Inflammatory macrophage treated with lipopolysaccharide for 1 hour (primary cell): ENCODE results near the gene UPP2.

Source experiments
- DNase-seq, 2 donors: peaks; one replicate each; pipeline ENCODE4 v3.0.0-alpha.2; 2020 to 2022

The UPP2 gene

DNA sequence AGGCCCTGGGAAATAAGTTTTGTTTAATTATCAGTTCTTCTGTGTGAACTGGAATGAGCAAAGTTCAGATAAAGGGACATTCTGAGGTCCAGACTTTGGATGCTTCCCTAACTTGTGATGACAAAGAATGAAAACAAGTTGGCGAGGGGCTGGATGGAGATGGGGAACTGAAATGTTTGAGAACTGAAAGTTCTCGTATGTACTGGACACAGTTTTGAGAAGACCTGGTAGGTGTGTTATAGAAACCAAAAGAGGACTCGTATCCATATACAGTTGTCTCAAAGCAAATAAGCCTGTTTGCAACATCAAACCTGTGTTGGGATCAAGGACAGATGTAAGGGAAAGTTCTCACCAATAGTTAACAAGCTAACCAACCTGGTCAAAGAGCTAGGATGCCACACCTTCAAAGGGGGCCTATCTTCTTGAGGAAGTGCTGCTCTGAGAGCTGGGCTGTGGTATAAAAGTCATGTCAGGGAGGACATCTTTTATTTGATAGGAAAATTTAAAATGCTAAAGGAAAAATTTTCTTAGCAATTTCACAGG, at the start of gene UPP2:
Gene UPP2, plus strand, starts transcription at position 493 of the 543 bp plus-strand sequence. CDS start 188 bp downstream, outside the sequence.
- DNase-seq = no peak

DNA sequence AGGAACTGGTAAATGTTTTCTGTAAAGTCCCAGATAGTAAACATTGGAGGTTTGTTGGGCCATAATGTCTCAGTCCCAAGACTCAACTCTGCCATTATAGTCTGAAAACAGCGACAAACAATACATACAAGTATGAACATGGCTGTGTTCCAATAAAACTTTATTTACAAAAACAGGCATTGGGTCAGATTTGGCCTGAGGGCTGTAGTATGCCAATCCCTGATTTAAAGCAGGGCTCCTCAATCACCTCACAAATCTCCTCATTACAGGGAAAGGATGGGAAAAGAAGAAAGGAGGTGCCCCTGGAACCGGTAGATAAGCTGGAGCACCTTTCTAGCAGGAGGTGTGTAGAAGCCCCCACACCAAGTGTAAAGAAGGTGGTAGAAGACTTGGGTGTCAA, 48.9 kb upstream of the UPP2 start:
- DNase-seq = no peak

GRCh38 chr2:158056875-158057274, 44.8 kb upstream of the UPP2 start:
- DNase-seq = no peak

DNA sequence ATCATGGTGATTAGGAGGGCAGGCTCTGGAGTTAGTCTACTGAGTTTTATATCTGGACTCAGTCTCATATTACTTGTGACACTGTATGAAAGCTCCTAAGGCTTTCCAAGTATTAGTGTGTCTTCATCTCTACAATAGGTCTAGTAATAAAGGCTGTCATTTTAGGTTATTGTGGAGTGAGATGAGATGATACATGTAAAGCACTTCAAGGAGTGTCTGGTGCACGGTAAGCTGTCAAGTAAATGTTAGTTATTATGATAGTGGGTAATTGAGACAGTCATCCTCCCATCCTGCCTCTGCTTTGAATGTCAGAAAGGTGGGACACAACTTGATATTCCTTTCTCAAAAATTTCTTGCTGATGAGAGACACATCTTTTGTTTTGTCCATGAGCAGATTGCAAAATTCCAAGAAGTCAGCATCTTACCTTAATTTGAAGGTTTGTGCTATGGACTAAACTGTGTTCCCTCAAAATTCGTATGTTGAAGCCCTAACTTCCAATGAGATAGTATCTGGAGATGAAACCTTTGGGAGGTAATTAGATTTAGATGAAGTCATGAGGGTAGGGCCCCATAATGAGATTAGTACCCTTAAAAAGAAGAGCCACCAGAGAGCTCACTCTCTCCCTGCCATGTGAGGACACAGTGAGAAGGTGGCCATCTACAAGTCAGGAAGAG, 41.4 kb upstream of the UPP2 start:
- no peak for DNase-seq

DNA sequence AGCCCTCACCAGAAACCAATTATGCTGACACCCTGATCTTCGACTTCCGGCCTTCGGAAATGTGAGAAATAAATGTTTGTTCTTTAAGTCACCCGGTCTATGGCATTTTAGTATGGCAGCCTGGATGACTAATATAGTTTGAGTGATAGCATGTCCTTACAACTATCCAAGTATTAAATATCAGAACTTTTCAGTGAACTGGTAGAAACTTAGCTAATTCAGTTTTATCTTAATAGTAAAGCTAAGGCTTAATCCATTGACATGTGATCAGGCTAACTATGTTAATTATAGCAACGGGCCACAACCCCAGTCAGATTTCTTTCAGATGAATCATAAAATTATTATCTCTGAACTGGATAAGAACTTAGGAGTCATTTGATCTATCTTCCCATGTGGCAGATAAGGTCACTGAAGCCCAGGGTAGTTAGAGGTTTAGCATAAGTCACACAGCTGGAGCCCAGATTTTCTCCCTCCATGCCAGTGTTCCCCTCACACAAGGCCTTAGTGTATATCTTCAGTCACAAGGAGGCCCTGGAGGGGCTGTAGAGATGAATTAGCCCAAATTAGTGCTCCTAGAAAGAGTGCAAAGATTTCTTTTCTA, 40.7 kb upstream of the UPP2 start:
- no peak for DNase-seq

- no peak for DNase-seq
Observed at GRCh38 chr2:158061763-158062162, 39.9 kb upstream of the UPP2 start.

DNA sequence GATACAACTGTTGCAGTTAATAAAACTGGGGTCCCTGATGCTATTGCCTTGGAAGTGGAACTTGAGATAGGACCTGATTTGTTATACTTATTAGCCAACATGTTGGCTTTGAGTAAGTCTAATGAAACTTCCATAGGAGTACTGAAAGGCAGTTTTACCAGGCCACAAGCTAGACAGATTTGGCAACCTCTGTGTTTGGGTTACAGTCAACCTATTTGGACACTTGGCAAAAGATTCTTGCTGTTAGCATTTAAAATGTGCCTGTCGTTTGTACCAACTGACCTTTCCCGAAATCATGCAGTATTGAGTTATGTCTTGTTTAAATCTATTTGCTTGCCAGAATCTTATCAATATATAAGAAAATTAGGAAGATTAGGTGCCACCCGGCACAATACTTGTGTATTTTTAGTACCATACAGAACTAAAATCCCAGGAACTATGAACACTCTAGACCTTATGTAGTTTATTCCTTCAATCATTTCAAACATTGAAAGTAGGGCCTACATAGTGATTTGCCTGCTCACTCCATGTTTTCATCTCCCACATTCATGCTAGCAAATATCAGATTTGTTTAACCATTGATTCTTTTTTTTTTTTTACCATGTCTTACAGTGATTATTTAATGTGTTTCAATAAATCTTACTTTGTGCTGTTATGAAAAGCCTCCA, 35.5 kb upstream of the UPP2 start:
- DNase-seq = no peak

GRCh38 chr2:158071018-158071417, 30.7 kb upstream of the UPP2 start:
- no peak for DNase-seq

DNA sequence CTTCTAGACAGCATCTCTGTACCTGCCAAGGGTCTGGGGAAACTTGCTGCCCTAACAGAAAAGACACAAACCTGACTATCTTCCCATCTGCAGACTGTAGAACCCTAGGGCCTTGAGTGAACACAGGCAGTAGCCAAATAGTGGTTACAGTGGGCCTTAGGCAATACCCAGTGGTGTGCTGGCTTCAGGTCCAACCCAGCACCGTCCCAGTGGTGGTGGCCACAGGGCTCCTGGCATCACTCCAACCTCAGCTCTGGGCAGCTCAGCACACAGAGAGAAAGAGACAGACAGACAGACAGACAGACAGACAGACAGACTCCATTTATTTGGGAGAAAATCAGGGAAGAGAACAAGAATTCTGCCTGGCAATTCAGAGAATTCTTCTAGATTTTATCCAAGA, 29.3 kb upstream of the UPP2 start:
- DNase-seq = no peak

DNA sequence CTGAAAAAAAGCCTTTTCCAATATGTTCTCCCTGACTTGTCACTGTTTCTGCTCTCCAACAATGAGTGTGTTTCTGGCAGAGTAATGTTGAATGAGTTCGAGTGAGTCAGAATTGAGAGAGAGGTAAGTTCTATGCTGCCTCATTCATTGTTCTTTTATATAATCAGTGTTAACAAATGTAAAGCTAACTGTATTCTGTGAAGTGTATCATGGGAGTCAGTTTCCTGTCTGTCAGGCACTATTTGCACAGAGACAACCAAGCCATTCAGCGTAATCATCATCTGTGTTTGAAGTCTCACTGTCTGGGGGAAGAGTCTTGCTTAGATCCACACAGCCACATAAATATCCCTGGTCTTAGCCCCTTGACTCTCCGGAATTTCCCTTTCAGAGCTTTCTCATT, 22.0 kb upstream of the UPP2 start:
- DNase-seq = no peak

DNA sequence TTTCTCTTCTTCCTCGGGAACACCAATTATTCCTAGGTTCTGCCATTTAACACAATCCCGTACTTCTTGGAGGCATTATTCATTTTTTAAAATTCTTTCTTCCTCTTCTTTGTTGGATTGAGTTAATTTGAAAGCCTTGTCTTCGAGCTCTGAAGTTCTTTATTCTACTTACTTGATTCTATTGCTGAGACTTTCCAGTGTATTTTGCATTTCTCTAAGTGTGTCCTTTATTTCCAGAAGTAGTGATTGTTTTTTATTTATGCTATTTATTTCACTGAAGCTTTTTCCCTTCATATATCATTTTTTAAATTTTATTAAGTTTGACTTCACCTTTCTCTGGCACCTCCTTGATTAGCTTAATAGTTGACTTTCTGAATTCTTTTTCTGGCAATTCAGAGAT, 13.6 kb upstream of the UPP2 start:
- no peak for DNase-seq

DNA sequence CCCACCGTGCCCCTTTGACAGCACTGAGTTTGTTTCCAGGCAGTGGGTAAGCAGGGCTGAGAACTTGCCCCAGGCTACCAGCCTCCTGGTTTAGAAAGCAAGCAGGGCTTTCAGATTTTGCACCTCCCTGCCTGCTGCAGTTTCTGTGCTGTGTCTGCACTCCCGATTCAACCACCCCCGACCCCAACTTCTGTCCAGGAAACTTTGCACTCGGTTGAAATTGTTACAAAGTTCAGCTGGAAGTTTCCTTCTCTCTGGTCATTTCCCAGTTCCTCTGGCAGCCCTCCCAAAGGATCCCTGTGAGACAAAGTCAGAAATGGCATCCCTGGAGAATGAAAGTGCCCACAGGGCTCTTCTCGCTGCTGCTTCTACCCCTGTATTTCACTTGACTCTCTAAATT, 12.4 kb upstream of the UPP2 start:
- no peak for DNase-seq

DNA sequence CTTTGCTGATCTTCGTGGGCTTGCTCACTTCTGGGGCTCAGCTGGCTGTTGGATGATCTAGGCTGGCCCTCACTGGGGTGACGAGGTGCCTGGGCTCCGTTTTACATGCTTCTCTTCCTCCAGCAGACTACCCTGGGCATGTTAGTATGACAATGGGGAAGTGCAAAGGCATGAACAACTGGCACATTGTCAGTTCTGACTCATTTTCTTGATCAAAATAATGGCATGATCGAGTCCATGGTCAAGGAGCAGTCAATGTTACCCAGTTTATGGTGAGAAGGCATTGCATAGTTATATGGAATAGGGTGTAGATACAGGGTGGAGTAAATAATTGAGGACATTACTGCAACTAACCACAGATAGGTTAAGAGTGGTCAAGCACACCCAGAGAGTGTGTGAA, 10.0 kb upstream of the UPP2 start:
- DNase-seq = no peak

DNA sequence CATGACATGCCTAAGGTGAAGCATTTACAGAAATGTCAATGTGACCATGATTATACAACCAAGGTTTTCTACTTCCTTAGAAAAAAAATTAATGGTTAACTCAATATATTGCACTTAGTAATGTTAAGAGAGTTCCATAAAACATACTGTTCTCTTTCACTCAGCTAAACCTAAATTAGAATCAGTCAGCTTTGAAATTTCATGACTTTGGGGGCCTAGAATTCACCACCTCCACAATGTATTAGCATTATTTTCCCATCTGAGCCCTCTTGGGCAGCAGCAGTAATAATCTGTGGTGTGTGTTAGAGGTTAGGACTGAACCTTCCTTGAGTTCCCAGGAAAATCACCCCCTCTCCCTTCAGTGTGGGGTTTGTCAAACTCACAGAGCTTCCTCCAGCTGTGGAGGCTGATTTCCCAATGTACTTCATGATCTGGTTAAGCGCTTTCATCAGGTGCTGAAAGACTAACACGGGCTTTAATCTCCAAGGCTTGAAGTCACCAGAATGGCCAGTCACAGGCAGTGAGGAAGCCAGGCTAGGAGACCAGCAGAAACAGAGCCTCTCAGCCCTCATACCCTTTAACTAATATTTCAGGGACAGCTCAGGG, 7.1 kb upstream of the UPP2 start:
- no peak for DNase-seq

- no peak for DNase-seq
Observed at GRCh38 chr2:158095269-158095668, 6.4 kb upstream of the UPP2 start.

DNA sequence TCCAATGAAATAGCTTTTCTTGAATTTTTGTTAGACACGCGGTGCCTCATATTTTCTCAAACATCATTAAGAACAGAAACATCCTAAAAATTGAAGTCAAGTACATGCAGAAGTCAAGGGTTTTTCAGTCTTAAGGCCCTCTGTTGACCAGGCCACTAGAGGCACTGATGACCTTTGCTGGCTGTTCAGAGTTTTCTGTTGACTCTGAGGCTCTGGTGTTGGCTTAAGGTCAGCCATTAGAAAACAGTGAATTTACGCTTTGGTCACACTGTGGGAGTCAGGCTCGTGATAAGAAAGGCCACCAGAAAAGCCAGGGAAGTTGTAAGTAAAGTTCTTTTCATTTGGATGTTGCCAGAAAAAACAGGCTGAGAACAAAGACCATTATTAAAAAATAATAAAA, 5.8 kb upstream of the UPP2 start:
- DNase-seq = no peak

- DNase-seq = no peak
Observed at GRCh38 chr2:158097481-158097880, 4.2 kb upstream of the UPP2 start.

- DNase-seq = no peak
Observed at GRCh38 chr2:158098178-158098577, 3.5 kb upstream of the UPP2 start.

DNA sequence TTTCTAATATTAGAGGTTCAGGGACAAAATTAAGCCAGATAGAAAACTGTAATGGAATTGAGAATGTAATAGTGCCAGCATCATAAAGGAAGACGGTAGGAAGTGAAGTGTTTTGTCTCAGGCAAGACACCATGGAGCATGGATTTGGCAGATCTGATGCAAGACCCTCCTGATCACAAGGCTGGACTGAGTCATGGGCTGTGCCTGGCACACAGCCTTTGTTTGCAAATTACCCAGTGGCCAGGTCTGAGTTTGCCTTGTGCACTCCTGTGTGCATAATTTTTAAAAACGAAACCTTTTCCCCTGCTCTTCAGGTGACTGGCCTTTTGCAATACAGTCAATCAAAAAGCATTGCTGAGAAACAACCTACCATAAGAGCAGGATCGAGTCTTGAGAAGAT, 2.0 kb upstream of the UPP2 start:
- DNase-seq = peak in 1 of 2 donors; percentile 4

DNA sequence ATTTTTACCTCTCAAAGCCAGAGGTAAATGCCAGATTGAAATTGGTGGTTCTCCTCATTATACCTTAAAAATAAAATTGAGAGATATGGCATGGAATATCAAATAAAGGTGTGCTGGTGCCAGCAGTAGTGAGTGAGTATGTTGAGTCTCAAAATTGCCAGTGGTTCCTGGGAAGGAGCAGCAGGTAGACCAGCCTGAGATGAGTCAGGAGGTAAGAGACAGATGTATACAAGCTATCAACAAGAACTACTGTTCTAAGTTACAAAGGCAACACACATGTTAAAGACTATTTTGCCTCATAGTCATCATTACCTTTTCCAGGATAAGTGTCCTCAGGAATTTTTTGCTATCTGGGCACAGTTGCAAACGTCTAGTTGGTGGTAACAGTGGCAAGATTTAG, 1.3 kb upstream of the UPP2 start:
- DNase-seq = no peak

DNA sequence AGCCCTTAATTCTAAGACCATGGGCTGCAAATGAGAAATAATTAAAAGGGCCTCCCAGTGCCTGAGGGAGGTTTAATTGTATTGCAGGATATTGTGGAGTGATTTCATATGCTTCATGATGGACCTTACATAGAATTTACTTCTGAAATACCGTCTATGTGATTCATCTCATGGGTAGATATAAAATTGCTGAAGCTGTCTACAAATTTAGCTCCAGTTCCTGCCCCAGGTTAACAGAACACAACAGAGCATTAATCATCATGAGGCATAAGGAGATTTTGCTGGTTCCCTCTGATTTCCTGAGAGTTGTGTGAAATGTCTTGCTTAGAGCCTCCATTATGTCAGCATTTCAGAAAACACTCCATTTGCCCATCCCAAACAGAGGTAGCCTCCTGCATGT, 770 bp downstream of the UPP2 start:
- DNase-seq = no peak

GRCh38 chr2:158103411-158104012, 1.8 kb downstream of the UPP2 start:
- no peak for DNase-seq

GRCh38 chr2:158104903-158105302, 3.2 kb downstream of the UPP2 start:
- DNase-seq = no peak
